ENCODE data around the gene C2.
"Not testable (repeated sequence)": the region's sequence is repeated elsewhere in the genome, so short reads cannot be mapped to it uniquely, and the experiment has no call there.

C2 gene

GRCh38 chr6:31969712-31970603 is 42.4 kb downstream of the C2 start:
- peak overlapping the region; percentile 89 for H3K4me3 ChIP-seq
- no peak for DNase-seq (ENCODE audit: low read depth, low spot score)
- peak overlapping the region; percentile 36; the same call in 1 of the 2 replicates for H3K27ac ChIP-seq
- H3K9me3 ChIP-seq (ENCODE audit: low read depth, low read length): no peaks in the 10 kb centered on the region
- peaks cover 42% of the 10 kb centered on the region; the same call in 1 of the 2 replicates for H3K36me3 ChIP-seq (ENCODE audit: insufficient read depth, low read length)
- peak overlapping the region; percentile 89 for H3K9ac ChIP-seq (ENCODE audit: insufficient read length)
- no peak for TF ChIP-seq EZH2 (IDR thresholded peaks at IDR 0.05)

GRCh38 chr6:31970604-31971271 is 43.2 kb downstream of the C2 start:
- Histone ChIP-seq H3K36me3 (ENCODE audit: insufficient read depth, low read length) (peaks cover 39% of the 10 kb centered on the region; the same call in 1 of the 2 replicates), H3K9me3 (ENCODE audit: low read depth, low read length) (no peaks in the 10 kb centered on the region), H3K9ac (ENCODE audit: insufficient read length) (peak overlapping the region; percentile 89), H3K27ac (peak overlapping the region; percentile 89; the same call in 1 of the 2 replicates), H3K4me3 (peak overlapping the region; percentile 89)
- no peak for DNase-seq (ENCODE audit: low read depth, low spot score)
- TF ChIP-seq EZH2 (IDR thresholded peaks at IDR 0.05) (no peak), POLR2AphosphoS5 (IDR thresholded peaks at IDR 0.05; ENCODE audit: borderline replicate concordance, low read depth, low read length) (peak; percentile 67), FOXP2 (optimal IDR thresholded peaks at IDR 0.05; ENCODE audit: control extremely low read depth, extremely low read length, insufficient read depth) (no peak)

- Histone ChIP-seq H3K4me3 (peak overlapping the region; percentile 89), H3K9ac (ENCODE audit: insufficient read length) (peak overlapping the region; percentile 89), H3K9me3 (ENCODE audit: low read depth, low read length) (no peaks in the 10 kb centered on the region), H3K27ac (peak overlapping the region; percentile 89), H3K36me3 (ENCODE audit: insufficient read depth, low read length) (peaks cover 35% of the 10 kb centered on the region; the same call in 1 of the 2 replicates)
- DNase-seq (ENCODE audit: low read depth, low spot score): no peak
- no peak for TF ChIP-seq POLR2AphosphoS5 (IDR thresholded peaks at IDR 0.05; ENCODE audit: borderline replicate concordance, low read depth, low read length)
- no peak for TF ChIP-seq FOXP2 (optimal IDR thresholded peaks at IDR 0.05; ENCODE audit: control extremely low read depth, extremely low read length, insufficient read depth)
- TF ChIP-seq EZH2 (IDR thresholded peaks at IDR 0.05): no peak
Measured at GRCh38 chr6:31971279-31971992, 43.9 kb downstream of the C2 start.

- Histone ChIP-seq H3K9me3 (ENCODE audit: low read depth, low read length) (no peaks in the 10 kb centered on the region), H3K9ac (ENCODE audit: insufficient read length) (peak within 1 kb of the TSS; percentile 89), H3K27ac (peak within 1 kb of the TSS; percentile 89), H3K4me3 (peak within 1 kb of the TSS; percentile 89), H3K36me3 (ENCODE audit: insufficient read depth, low read length) (peaks cover 28% of the 10 kb centered on the region; the same call in 1 of the 2 replicates)
- DNase-seq (ENCODE audit: low read depth, low spot score): peak; percentile 96
- TF ChIP-seq FOXP2 (optimal IDR thresholded peaks at IDR 0.05; ENCODE audit: control extremely low read depth, extremely low read length, insufficient read depth) (peak; percentile 2), POLR2AphosphoS5 (IDR thresholded peaks at IDR 0.05; ENCODE audit: borderline replicate concordance, low read depth, low read length) (peak; percentile 54), EZH2 (IDR thresholded peaks at IDR 0.05) (no peak)
Measured at GRCh38 chr6:31971993-31972708, 44.6 kb downstream of the C2 start, which contains the start of gene DXO. DXO (minus strand) TSS chr6:31972138; CDS start chr6:31971675, 463 bp downstream.

- no peak for TF ChIP-seq FOXP2 (optimal IDR thresholded peaks at IDR 0.05; ENCODE audit: control extremely low read depth, extremely low read length, insufficient read depth)
- no peak for TF ChIP-seq POLR2AphosphoS5 (IDR thresholded peaks at IDR 0.05; ENCODE audit: borderline replicate concordance, low read depth, low read length)
- TF ChIP-seq EZH2 (IDR thresholded peaks at IDR 0.05): no peak
- H3K9ac ChIP-seq (ENCODE audit: insufficient read length): peak overlapping the region; percentile 89
- no peaks in the 10 kb centered on the region for H3K9me3 ChIP-seq (ENCODE audit: low read depth, low read length)
- peaks cover 21% of the 10 kb centered on the region; the same call in 1 of the 2 replicates for H3K36me3 ChIP-seq (ENCODE audit: insufficient read depth, low read length)
- DNase-seq (ENCODE audit: low read depth, low spot score): no peak
- H3K27ac ChIP-seq: peak overlapping the region; percentile 89
- peak overlapping the region; percentile 89 for H3K4me3 ChIP-seq
Measured at GRCh38 chr6:31972709-31973350, 45.3 kb downstream of the C2 start.

GRCh38 chr6:31976065-31976464 is 48.5 kb downstream of the C2 start:
- not testable (repeated sequence) for H3K36me3 ChIP-seq (ENCODE audit: insufficient read depth, low read length); DNase-seq (ENCODE audit: low read depth, low spot score); H3K4me3 ChIP-seq; H3K9ac ChIP-seq (ENCODE audit: insufficient read length); H3K27ac ChIP-seq; H3K9me3 ChIP-seq (ENCODE audit: low read depth, low read length)

- Histone ChIP-seq H3K27ac (no peak overlapping the region), H3K9me3 (ENCODE audit: low read depth, low read length) (no peaks in the 10 kb centered on the region), H3K9ac (ENCODE audit: insufficient read length) (no peak overlapping the region), H3K4me3 (no peak overlapping the region), H3K36me3 (ENCODE audit: insufficient read depth, low read length) (no peaks in the 10 kb centered on the region)
- TF ChIP-seq POLR2AphosphoS5 (IDR thresholded peaks at IDR 0.05; ENCODE audit: borderline replicate concordance, low read depth, low read length) (no peak), FOXP2 (optimal IDR thresholded peaks at IDR 0.05; ENCODE audit: control extremely low read depth, extremely low read length, insufficient read depth) (no peak), EZH2 (IDR thresholded peaks at IDR 0.05) (no peak)
- DNase-seq (ENCODE audit: low read depth, low spot score): no peak
Measured at GRCh38 chr6:31977816-31978431, 50.4 kb downstream of the C2 start.

Measured in SK-N-MC (cell line).